Neural crest cell (in vitro differentiated cells): ENCODE measurements around the gene UTP20. TPM values are rescaled to one million over a fixed set of nuclear protein-coding genes. Genes with fewer than 3 reads are reported as not detected.

Source experiments
- DNase-seq: peaks from one replicate; pipeline ENCODE4 v3.0.0; 2021; ENCODE audit warnings: low read depth, mixed read lengths, low spot score
- H3K27ac Mint-ChIP-seq: one replicate; pipeline ENCODE4 v1.8.0; 2021; ENCODE audit warnings: mild to moderate bottlenecking, mixed read lengths; ENCODE audit not compliant: unreplicated experiment
- H3K27me3 Mint-ChIP-seq: 2 replicates; pipeline ENCODE4 v1.8.0; 2021; ENCODE audit warnings: low read depth, mild to moderate bottlenecking, mixed read lengths
- H3K36me3 Mint-ChIP-seq: 2 replicates; pipeline ENCODE4 v1.8.0; 2021; ENCODE audit warnings: low read depth, mild to moderate bottlenecking, mixed read lengths
- H3K4me1 Mint-ChIP-seq: 2 replicates; pipeline ENCODE4 v1.8.0; 2021; ENCODE audit warnings: mixed read lengths
- H3K4me3 Mint-ChIP-seq: one replicate; pipeline ENCODE4 v1.8.0; 2021; ENCODE audit warnings: mild to moderate bottlenecking, mixed read lengths
- H3K9me3 Mint-ChIP-seq: 2 replicates; pipeline ENCODE4 v1.8.0; 2021; ENCODE audit warnings: mixed read lengths
- total RNA-seq: library from RNA; stranded (reverse); gene quantifications from 2 replicates; pipeline ENCODE4 v1.2.1, GENCODE V29; 2021
- TF ChIP-seq, protein P1 (sequence below): fragments of 200-600 bp; sonication (generic); conservative IDR thresholded peaks from 2 replicates; pipeline ENCODE4 v1.5.0; 2021; ENCODE audit warnings: antibody characterized with exemption, mild to moderate bottlenecking

Gene UTP20
- total RNA-seq, 1 donor from 2014 or later, result 28.7 TPM

DNA sequence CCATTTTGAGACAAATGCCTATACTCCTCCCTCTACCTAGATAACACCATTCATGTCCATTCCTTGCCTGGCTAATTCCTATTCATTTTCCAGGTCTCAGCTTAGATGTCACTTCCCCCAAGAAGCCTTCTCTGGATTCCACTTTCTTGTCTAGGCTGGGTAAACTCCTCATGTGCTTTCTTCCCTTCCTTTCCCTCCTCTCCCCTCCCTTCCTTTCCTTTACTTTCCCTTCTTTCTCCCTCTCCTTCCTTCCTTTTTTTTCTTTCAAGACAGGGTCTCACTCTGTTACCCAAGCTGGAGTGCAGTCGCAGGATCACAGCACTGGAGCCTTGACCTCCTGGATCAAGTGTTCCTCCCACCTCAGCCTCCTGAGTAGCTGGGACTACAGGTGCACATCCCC is 3.5 kb upstream of the UTP20 start:
- H3K4me1 Mint-ChIP-seq, result peaks cover 8% of the 10 kb centered on the region
- TF ChIP-seq, protein P1, sequence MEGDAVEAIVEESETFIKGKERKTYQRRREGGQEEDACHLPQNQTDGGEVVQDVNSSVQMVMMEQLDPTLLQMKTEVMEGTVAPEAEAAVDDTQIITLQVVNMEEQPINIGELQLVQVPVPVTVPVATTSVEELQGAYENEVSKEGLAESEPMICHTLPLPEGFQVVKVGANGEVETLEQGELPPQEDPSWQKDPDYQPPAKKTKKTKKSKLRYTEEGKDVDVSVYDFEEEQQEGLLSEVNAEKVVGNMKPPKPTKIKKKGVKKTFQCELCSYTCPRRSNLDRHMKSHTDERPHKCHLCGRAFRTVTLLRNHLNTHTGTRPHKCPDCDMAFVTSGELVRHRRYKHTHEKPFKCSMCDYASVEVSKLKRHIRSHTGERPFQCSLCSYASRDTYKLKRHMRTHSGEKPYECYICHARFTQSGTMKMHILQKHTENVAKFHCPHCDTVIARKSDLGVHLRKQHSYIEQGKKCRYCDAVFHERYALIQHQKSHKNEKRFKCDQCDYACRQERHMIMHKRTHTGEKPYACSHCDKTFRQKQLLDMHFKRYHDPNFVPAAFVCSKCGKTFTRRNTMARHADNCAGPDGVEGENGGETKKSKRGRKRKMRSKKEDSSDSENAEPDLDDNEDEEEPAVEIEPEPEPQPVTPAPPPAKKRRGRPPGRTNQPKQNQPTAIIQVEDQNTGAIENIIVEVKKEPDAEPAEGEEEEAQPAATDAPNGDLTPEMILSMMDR, result no peak
- no peaks in the 10 kb centered on the region for H3K36me3 Mint-ChIP-seq
- no peak for DNase-seq
- no peaks in the 10 kb centered on the region for H3K9me3 Mint-ChIP-seq
- peaks cover 56% of the 10 kb centered on the region for H3K27me3 Mint-ChIP-seq
- H3K4me3 Mint-ChIP-seq, result no peak overlapping the region
- H3K27ac Mint-ChIP-seq, result no peak overlapping the region

DNA sequence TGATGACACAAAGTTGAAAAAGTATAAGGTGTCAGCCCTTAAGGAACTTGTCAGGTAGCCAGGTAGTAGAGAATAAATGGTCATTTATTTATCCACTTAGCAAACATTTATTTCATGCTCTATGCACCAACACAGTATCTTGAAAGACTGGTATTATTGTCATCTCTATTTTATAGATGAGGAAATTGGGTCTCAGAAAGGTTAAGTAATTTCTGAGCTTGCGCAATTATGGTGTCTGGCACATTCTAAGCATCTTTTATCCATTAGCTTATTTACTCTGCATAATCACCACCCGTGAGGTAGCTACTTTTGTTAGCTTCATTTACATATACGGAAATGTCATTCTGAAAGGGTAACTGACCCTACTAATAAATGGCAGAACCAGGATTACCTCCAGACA is 2.5 kb upstream of the UTP20 start:
- Mint-ChIP-seq H3K4me1 (peaks cover 8% of the 10 kb centered on the region), H3K27ac (no peak overlapping the region), H3K27me3 (peaks cover 50% of the 10 kb centered on the region), H3K4me3 (peak overlapping the region; percentile 68), H3K9me3 (no peaks in the 10 kb centered on the region), H3K36me3 (no peaks in the 10 kb centered on the region)
- DNase-seq, result no peak
- TF ChIP-seq, protein P1, result no peak

DNA sequence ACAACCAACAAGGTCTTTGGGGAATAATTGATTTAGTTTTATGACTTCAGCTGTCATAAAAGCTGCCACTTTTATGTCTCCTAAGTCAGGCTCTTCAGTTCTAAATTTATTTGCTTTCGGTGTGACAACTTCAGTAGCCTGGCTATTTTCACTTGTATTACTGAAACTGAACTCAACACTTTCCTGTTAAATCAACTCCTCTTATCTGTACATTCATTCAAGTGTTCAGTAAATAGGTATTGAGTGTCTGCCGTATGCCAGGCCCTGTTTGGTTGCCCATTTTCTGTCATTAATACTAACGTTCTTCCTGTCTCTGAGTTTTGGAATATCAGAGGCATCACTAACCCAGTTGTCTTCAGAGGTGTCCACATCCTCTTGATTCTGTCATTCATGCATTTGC is 7.5 kb downstream of the UTP20 start:
- Mint-ChIP-seq H3K36me3 (peaks cover 10% of the 10 kb centered on the region), H3K4me1 (no peaks in the 10 kb centered on the region), H3K27ac (no peak overlapping the region), H3K9me3 (no peaks in the 10 kb centered on the region), H3K27me3 (no peaks in the 10 kb centered on the region), H3K4me3 (no peak overlapping the region)
- DNase-seq, result no peak
- TF ChIP-seq, protein P1, result no peak

DNA sequence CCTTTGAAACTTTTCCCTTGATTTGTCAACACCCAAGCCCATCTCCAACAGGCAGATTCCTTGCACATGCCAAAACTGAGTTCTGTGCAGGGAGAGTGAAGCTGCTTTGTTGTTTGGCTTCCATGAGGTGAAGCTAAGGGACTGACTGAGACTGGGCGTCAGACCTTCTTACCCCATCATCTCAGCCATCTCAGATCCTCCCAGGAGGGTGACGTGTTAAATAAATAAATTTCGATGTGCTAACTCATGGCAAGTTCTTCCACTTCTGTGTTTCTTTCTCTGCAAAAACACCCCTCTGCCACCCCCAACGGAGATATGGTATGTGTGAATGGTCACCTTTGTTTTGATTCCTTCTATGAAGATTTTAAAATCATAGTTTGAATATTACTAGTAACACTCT is 17.8 kb downstream of the UTP20 start:
- no peak for DNase-seq
- no peaks in the 10 kb centered on the region for H3K9me3 Mint-ChIP-seq
- TF ChIP-seq, protein P1, result no peak
- no peaks in the 10 kb centered on the region for H3K27me3 Mint-ChIP-seq
- H3K36me3 Mint-ChIP-seq, result peaks cover 21% of the 10 kb centered on the region
- H3K4me1 Mint-ChIP-seq, result no peaks in the 10 kb centered on the region
- H3K4me3 Mint-ChIP-seq, result no peak overlapping the region
- no peak overlapping the region for H3K27ac Mint-ChIP-seq

DNA sequence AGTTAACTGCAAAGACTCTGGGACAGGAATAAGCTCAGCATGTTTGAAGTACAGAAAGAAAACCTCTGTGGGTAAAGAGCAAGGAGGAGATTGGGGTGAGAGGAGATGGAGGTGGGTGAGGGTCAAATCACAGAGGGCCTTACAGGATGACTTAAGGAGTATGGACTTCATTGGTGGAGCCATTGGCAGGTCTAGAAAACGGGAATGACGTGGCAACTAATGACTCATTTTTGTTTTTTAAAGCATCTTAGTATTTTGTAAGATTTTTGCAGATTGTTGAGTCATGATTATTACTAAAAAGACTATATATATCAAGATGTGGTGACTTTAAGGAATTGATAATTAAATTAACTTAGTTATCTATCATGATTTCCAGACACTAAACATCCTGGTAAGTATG is 18.5 kb downstream of the UTP20 start:
- no peaks in the 10 kb centered on the region for H3K9me3 Mint-ChIP-seq
- H3K4me3 Mint-ChIP-seq, result no peak overlapping the region
- H3K36me3 Mint-ChIP-seq, result peaks cover 25% of the 10 kb centered on the region
- no peak for DNase-seq
- no peak overlapping the region for H3K27ac Mint-ChIP-seq
- TF ChIP-seq, protein P1, result no peak
- no peaks in the 10 kb centered on the region for H3K27me3 Mint-ChIP-seq
- H3K4me1 Mint-ChIP-seq, result no peaks in the 10 kb centered on the region

DNA sequence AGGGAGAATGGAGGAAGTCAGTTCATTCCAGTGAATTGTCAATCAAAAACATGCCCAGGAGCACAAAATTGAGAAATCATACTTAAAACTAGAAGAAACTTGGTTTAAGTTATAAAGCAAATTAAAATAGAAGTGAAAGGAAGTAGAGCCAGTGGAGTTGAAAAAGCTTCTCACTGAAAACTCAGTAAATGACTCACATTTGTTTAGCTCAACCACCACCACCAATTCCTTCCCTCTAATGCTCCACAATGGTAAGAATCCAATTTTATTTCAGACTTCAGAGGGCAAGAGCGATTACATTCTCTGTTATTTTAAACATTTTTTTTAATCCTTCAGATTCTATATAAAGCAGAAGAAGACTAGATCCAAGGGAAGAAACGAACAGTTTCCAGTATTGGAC is 19.4 kb downstream of the UTP20 start:
- H3K4me3 Mint-ChIP-seq, result no peak overlapping the region
- H3K9me3 Mint-ChIP-seq, result no peaks in the 10 kb centered on the region
- H3K36me3 Mint-ChIP-seq, result peaks cover 24% of the 10 kb centered on the region

More for the DNA sequence above, 19.4 kb downstream of the UTP20 start:
- no peak overlapping the region for H3K27ac Mint-ChIP-seq
- DNase-seq, result no peak
- TF ChIP-seq, protein P1, result no peak
- no peaks in the 10 kb centered on the region for H3K4me1 Mint-ChIP-seq
- H3K27me3 Mint-ChIP-seq, result no peaks in the 10 kb centered on the region
